ENCODE results near the gene RNF150.
A peak's percentile ranks its signal among the peaks of the same experiment; 100 is the strongest.

Gene RNF150

GRCh38 chr4:141127884-141128283, 5.4 kb downstream of the RNF150 start:
- no peaks in the 10 kb centered on the region for H3K36me3 Mint-ChIP-seq (ENCODE audit: low read depth)
- H3K4me3 Mint-ChIP-seq, result no peak overlapping the region
- DNase-seq, result no peak
- H3K27ac Mint-ChIP-seq, result no peak overlapping the region
- H3K9me3 Mint-ChIP-seq, result no peaks in the 10 kb centered on the region
- H3K4me1 Mint-ChIP-seq, result peaks cover 32% of the 10 kb centered on the region
- TF ChIP-seq CTCF (IDR thresholded peaks at IDR 0.05), result no peak
- H3K27me3 Mint-ChIP-seq (ENCODE audit: low read depth, poor library complexity), result peaks cover 29% of the 10 kb centered on the region

GRCh38 chr4:141126769-141127168, 6.5 kb downstream of the RNF150 start:
- Mint-ChIP-seq H3K9me3 (no peaks in the 10 kb centered on the region), H3K27ac (no peak overlapping the region), H3K4me3 (no peak overlapping the region), H3K27me3 (ENCODE audit: low read depth, poor library complexity) (peaks cover 24% of the 10 kb centered on the region), H3K36me3 (ENCODE audit: low read depth) (no peaks in the 10 kb centered on the region), H3K4me1 (peaks cover 27% of the 10 kb centered on the region)
- TF ChIP-seq CTCF (IDR thresholded peaks at IDR 0.05), result no peak
- DNase-seq, result no peak

DNA sequence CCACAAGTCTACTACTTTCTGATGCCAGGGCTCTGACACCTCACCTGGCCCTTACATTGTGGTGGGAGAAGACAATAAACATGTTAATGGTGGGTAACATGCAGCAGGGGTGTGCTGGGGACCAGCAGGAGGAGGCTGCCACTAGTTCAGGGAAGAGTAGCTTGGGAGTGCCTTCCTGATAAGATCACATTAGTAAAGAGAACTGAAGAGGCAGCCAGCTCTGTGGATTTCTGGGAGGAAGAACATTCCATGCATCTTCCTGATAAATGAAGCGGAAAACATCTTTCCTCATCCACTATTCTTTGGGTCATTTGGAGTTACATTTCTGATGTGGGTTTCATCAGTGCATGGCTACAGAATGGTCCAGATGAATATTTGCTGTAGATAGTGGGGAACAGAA, 9.0 kb downstream of the RNF150 start:
- peaks cover 2% of the 10 kb centered on the region for H3K4me1 Mint-ChIP-seq
- H3K27ac Mint-ChIP-seq, result no peak overlapping the region

GRCh38 chr4:141121768-141122454, 11.4 kb downstream of the RNF150 start:
- DNase-seq, result no peak
- Mint-ChIP-seq H3K27ac (peak overlapping the region; percentile 50), H3K4me3 (no peak overlapping the region), H3K4me1 (no peaks in the 10 kb centered on the region), H3K9me3 (no peaks in the 10 kb centered on the region), H3K27me3 (ENCODE audit: low read depth, poor library complexity) (peaks cover 4% of the 10 kb centered on the region), H3K36me3 (ENCODE audit: low read depth) (no peaks in the 10 kb centered on the region)
- TF ChIP-seq CTCF (IDR thresholded peaks at IDR 0.05), result no peak

More for the DNA sequence above, 9.0 kb downstream of the RNF150 start:
- peaks cover 4% of the 10 kb centered on the region for H3K27me3 Mint-ChIP-seq (ENCODE audit: low read depth, poor library complexity)
- DNase-seq, result no peak
- H3K36me3 Mint-ChIP-seq (ENCODE audit: low read depth), result no peaks in the 10 kb centered on the region
- H3K9me3 Mint-ChIP-seq, result no peaks in the 10 kb centered on the region
- no peak for TF ChIP-seq CTCF (IDR thresholded peaks at IDR 0.05)
- no peak overlapping the region for H3K4me3 Mint-ChIP-seq

DNA sequence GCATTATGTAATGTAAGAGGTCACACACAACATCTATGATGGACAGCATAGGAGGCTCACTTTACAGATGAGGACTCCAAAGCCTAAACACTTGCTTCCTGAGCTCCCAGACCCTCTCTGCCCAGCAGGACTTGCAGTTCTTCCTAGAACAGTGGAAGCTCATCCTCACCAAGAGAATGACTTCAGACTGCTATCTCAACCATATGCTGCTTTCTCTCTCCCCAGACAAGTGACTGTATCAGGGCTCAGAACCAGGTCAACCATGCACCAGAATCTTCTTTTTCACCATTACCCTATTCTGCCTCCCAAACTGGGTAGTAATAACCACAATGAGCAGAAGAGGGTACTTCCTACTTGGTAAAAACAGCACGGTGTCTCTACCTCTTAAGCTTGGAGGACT, 12.2 kb downstream of the RNF150 start:
- TF ChIP-seq CTCF (IDR thresholded peaks at IDR 0.05), result no peak
- H3K36me3 Mint-ChIP-seq (ENCODE audit: low read depth), result peaks cover 7% of the 10 kb centered on the region
- no peaks in the 10 kb centered on the region for H3K27me3 Mint-ChIP-seq (ENCODE audit: low read depth, poor library complexity)
- no peak overlapping the region for H3K27ac Mint-ChIP-seq
- no peak overlapping the region for H3K4me3 Mint-ChIP-seq
- H3K4me1 Mint-ChIP-seq, result no peaks in the 10 kb centered on the region
- peaks cover 7% of the 10 kb centered on the region for H3K9me3 Mint-ChIP-seq
- DNase-seq, result no peak

DNA sequence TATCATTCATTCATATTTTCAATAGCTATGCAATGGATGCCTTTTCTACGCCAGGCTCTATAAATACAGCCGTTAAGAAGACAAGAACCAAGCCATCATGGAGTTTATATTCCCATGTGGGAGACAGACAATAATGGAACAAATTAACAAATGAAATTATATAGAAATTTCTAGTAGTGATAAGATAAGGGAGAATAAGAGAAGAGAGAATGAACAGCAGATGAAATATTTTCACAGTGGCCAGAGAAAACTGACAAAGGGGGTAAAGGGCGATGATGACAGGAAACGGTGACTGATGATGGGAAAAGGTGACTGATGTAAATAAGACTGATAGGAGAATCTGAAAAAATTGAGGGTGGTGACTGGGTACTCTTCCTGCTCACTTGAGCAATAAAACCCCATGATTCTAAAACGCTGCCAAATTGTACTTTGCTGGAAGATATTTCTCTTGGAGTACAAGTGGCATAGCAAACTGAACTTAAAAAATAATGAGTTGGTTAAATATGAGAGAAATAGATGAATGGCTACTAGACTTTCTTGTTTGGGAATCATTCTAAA, 13.2 kb downstream of the RNF150 start:
- no peaks in the 10 kb centered on the region for H3K4me1 Mint-ChIP-seq
- H3K9me3 Mint-ChIP-seq, result peaks cover 16% of the 10 kb centered on the region
- TF ChIP-seq CTCF (IDR thresholded peaks at IDR 0.05), result no peak
- no peak overlapping the region for H3K4me3 Mint-ChIP-seq
- H3K27ac Mint-ChIP-seq, result no peak overlapping the region
- peaks cover 13% of the 10 kb centered on the region for H3K36me3 Mint-ChIP-seq (ENCODE audit: low read depth)
- no peak for DNase-seq
- H3K27me3 Mint-ChIP-seq (ENCODE audit: low read depth, poor library complexity), result no peaks in the 10 kb centered on the region
